ENCODE results near the gene CAMK1D. TPM values are rescaled to one million over a fixed set of nuclear protein-coding genes. Genes with fewer than 3 reads are reported as not detected.

The CAMK1D gene
- total RNA-seq, 3 donors from 2014 or later: 20.6 to 48.5 (median 32.8) TPM

- intact Hi-C loops (cut with DNase I, micrococcal nuclease): no loop called here
- Histone ChIP-seq H3K36me3 (ENCODE audit: low read depth) (no peaks in the 10 kb centered on the region), H3K9me3 (no peaks in the 10 kb centered on the region), H3K4me3 (no peak overlapping the region), H3K4me1 (ENCODE audit: low read depth) (no peaks in the 10 kb centered on the region)
- TF ChIP-seq CTCF (IDR thresholded peaks at IDR 0.05): no peak
- DNase-seq: no peak
- no peak for ATAC-seq
Observed at GRCh38 chr10:12337453-12338372, 11.6 kb upstream of the CAMK1D start.

DNA sequence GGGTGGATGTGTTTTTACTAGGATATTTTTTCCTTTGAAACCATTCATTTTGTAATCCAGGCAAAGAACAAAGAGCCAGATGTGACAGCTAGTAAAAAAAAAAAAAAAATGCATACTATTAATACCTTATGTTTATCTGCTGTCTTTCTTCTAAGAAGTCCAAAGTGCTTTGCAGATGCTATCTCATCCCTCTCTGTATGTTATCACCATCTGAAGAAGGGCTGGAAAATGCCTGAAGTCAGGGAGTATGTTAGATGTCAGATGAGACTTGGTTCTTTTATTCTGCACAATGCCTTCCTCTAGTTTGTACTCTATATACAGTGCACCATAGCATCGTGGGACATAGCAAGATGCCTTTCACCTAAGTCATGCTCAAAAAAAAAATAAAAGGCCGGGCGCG lies 10.4 kb upstream of the CAMK1D start:
- Histone ChIP-seq H3K9me3 (no peaks in the 10 kb centered on the region), H3K4me3 (no peak overlapping the region), H3K4me1 (ENCODE audit: low read depth) (no peaks in the 10 kb centered on the region), H3K36me3 (ENCODE audit: low read depth) (no peaks in the 10 kb centered on the region)
- ATAC-seq (no peak), DNase-seq (no peak)
- intact Hi-C loops (cut with DNase I, micrococcal nuclease): no loop called here
- TF ChIP-seq CTCF (IDR thresholded peaks at IDR 0.05): no peak

DNA sequence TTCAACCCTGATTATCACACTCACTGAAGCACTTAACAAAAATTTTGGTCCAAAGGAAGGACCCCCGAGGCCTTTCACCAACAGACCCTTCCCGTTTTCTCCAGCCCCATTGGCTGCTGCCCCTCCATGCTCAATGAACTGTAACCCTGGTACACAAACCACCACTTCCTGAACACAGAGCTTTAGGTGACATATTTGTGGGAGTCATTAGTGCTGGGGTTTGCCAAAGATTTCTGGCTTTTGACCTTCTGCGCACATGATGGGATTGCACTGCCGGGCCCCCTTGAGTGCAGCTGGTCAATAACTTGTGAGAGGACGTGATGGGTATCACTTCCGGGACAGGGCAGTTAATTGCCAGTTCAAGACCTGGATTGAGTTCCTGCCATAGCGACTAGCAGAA lies 9.0 kb upstream of the CAMK1D start:
- no peaks in the 10 kb centered on the region for H3K9me3 ChIP-seq
- ATAC-seq (no peak), DNase-seq (no peak)
- no peaks in the 10 kb centered on the region for H3K4me1 ChIP-seq (ENCODE audit: low read depth)
- TF ChIP-seq CTCF (IDR thresholded peaks at IDR 0.05): no peak
- H3K4me3 ChIP-seq: no peak overlapping the region
- H3K36me3 ChIP-seq (ENCODE audit: low read depth): no peaks in the 10 kb centered on the region
- intact Hi-C loops (cut with DNase I, micrococcal nuclease): no loop called here

DNA sequence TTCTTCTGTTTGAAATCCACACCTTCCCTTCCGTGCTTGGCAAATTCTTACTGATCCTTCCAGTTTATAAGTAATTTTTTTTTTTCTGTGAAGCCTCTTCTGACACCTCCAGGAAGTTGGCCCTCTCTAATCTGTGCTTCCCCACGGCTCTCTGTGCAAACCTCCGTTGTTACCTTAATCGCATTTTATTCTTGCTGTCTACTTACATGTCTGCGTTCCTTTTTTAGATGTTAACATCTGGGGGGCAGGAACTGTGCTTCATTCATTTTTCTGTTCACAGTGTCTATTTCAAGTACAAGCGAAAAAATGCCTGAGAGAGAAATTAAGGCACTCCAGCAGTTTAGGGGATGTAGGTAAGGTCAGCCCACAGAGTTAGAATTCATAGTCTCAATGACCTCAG lies 8.4 kb upstream of the CAMK1D start:
- DNase-seq (no peak), ATAC-seq (no peak)
- Histone ChIP-seq H3K4me1 (ENCODE audit: low read depth) (no peaks in the 10 kb centered on the region), H3K4me3 (no peak overlapping the region), H3K9me3 (no peaks in the 10 kb centered on the region), H3K36me3 (ENCODE audit: low read depth) (no peaks in the 10 kb centered on the region)
- TF ChIP-seq CTCF (IDR thresholded peaks at IDR 0.05): no peak
- intact Hi-C loops (cut with DNase I, micrococcal nuclease): no loop called here

- Histone ChIP-seq H3K4me3 (no peak overlapping the region), H3K9me3 (no peaks in the 10 kb centered on the region), H3K4me1 (ENCODE audit: low read depth) (no peaks in the 10 kb centered on the region), H3K36me3 (ENCODE audit: low read depth) (no peaks in the 10 kb centered on the region)
- intact Hi-C loops (cut with DNase I, micrococcal nuclease): no loop called here
- TF ChIP-seq CTCF (IDR thresholded peaks at IDR 0.05): no peak
- DNase-seq (no peak), ATAC-seq (no peak)
Observed at GRCh38 chr10:12341526-12341925, 7.8 kb upstream of the CAMK1D start.

All from mucosa of descending colon (tissue), 3 donors.